Gastrocnemius medialis (tissue), 4 donors: ENCODE results near the gene NFASC. TPM values are rescaled to one million over a fixed set of nuclear protein-coding genes. Genes with fewer than 3 reads are reported as not detected.

ENCODE experiments used
- ATAC-seq, 2 donors: fragments of 150-250 bp; one replicate each; pipeline ENCODE4 v1.9.1; 2016
- DNase-seq, 2 donors: peaks; one replicate each; pipeline ENCODE4 v3.0.0-alpha.2; 2019
- H3K27ac ChIP-seq, 4 donors: fragments of 200-600 bp; sonication (generic); 1 replicate in 1 of 4; 2 replicates in 3 of 4; pipeline ENCODE4 v1.5.1; 2016 to 2018; ENCODE audit warnings: mild to moderate bottlenecking in 2 of 4, moderate library complexity in 1 of 4
- H3K27me3 ChIP-seq, 3 donors: fragments of 200-600 bp; sonication (generic) in 2 of 3; 1 replicate in 1 of 3; 2 replicates in 2 of 3; pipeline versions ENCODE4 v1.5.1 to v1.6.0; 2016 to 2019; ENCODE audit warnings: mild to moderate bottlenecking in 1 of 3, moderate library complexity in 1 of 3
- H3K36me3 ChIP-seq, 2 donors: fragments of 200-600 bp; sonication (generic) in 1 of 2; one replicate each; pipeline ENCODE4 v1.5.1; 2017 to 2018
- H3K4me1 ChIP-seq, 2 donors: fragments of 200-600 bp; sonication (generic) in 1 of 2; one replicate each; pipeline ENCODE4 v1.5.1; 2016 to 2017; ENCODE audit warnings: mild to moderate bottlenecking in 2 of 2
- H3K4me3 ChIP-seq, 4 donors: fragments of 200-600 bp; sonication (generic) in 3 of 4; 1 replicate in 1 of 4; 2 replicates in 3 of 4; pipeline ENCODE4 v1.5.1; 2016 to 2019; ENCODE audit warnings: mild to moderate bottlenecking in 2 of 4
- H3K9me3 ChIP-seq, 3 donors: fragments of 200-600 bp; sonication (generic) in 2 of 3; 1 replicate in 1 of 3; 2 replicates in 2 of 3; pipeline ENCODE4 v1.5.1; 2016 to 2019
- CTCF ChIP-seq, 5 experiments: fragments of 450-650 bp in 3 of 5; fragments of 200-600 bp in 2 of 5; sonication (generic) in 2 of 5; IDR thresholded peaks in 4 of 5; conservative IDR thresholded peaks in 1 of 5; 1 replicate in 4 of 5; 2 replicates in 1 of 5; pipeline ENCODE4 v1.5.1; 2016 to 2019; ENCODE audit warnings: antibody characterized with exemption in 5 of 5, mild to moderate bottlenecking in 3 of 5, moderate library complexity in 3 of 5
- POLR2A ChIP-seq, 2 donors: fragments of 450-650 bp; IDR thresholded peaks; one replicate each; pipeline ENCODE4 v1.6.1; 2017; ENCODE audit warnings: antibody characterized with exemption in 2 of 2, mild to moderate bottlenecking in 2 of 2, moderate library complexity in 2 of 2
- in situ Hi-C, 4 donors: fragments of 200-750 bp; cut with MboI; loops; one replicate each; pipeline versions ENCODE4 v1.15.0 to v1.8.0; 2017; ENCODE audit warnings: low sequenced_read_pairs in 4 of 4
- intact Hi-C: fragments of 100-400 bp; cut with DNase I; formaldehyde crosslinking; loops from one replicate; pipeline ENCODE4 v1.15.1; 2023; ENCODE audit warnings: low total_unique reads
- total RNA-seq, 4 donors: library from RNA; depleted of rRNA; stranded (reverse); fragments of >200 nt; gene quantifications; one replicate each; pipeline versions ENCODE4 v1.1.0 to v1.2.3, GENCODE V29; 2016

NFASC gene
- total RNA-seq, 4 donors from 2014 or later: 0.75 to 4.7 (median 2.4) TPM

GRCh38 chr1:204925701-204926100 lies 55.0 kb downstream of the NFASC start:
- TF ChIP-seq POLR2A (IDR thresholded peaks at IDR 0.05) (no peak), CTCF (IDR thresholded peaks at IDR 0.05 in 4 of 5, conservative IDR thresholded peaks at IDR 0.05 in 1 of 5) (no peak)
- in situ Hi-C loops (no loop called here), intact Hi-C loops (no loop called here)
- Histone ChIP-seq H3K4me1 (no peaks in the 10 kb centered on the region), H3K9me3 (no peaks in the 10 kb centered on the region), H3K27me3 (no peaks in the 10 kb centered on the region), H3K4me3 (no peak overlapping the region), H3K27ac (no peak overlapping the region), H3K36me3 (no peaks in the 10 kb centered on the region)
- no peak for DNase-seq
- ATAC-seq: no peak

DNA sequence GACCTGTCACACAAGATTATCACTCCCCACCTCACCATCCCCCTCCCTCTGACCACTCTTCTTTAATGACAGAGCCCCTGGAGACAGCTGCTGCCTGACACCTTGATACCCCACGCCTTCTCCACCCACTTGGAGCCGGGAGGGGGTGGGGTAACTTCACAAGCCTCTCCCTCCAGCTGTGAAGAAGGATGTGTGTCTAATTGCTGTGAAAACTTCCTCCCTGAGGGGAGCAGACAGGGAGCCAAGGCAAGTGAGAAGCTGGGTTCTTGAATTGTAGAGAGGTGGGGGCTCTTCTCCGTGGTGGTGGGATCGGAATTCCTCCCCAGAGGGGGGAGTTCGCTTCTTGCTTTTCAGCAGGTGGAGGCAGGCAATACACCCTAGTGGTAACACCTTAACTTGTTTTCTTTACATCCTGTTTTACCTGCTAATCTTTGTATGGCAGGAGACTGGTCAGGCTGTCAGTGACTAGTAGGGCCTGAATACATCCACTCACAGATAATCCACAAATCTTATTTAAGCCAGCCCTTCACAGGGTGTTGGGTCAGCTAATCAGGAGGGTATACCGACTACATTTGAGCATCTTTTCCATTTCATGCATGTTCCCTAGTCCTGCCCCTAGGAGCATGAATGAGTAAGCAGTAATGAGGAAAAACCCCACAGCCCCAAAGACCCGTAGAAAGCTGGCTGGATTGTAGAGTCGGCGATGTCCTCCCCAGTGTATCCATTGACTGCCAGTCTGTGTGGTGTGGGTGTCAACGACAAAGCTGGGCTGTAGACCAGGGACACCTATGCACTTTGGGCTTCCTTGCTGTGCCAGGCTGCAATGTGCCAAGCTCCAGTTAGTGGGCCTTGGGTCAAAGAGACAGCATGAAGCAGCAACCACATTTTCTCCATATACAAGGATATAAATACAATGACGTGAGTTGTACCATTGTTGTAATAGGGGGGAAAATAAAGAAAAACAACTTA lies 57.3 kb downstream of the NFASC start:
- ATAC-seq (no peak), DNase-seq (no peak)
- intact Hi-C loops: no loop called here
- TF ChIP-seq CTCF (IDR thresholded peaks at IDR 0.05 in 4 of 5, conservative IDR thresholded peaks at IDR 0.05 in 1 of 5) (no peak), POLR2A (IDR thresholded peaks at IDR 0.05) (no peak)
- no peaks in the 10 kb centered on the region for H3K9me3 ChIP-seq
- in situ Hi-C loops: no loop called here
- no peaks in the 10 kb centered on the region for H3K27me3 ChIP-seq
- no peaks in the 10 kb centered on the region for H3K4me1 ChIP-seq
- no peaks in the 10 kb centered on the region for H3K36me3 ChIP-seq
- H3K27ac ChIP-seq: no peak overlapping the region
- H3K4me3 ChIP-seq: no peak overlapping the region

GRCh38 chr1:204928671-204929486 lies 58.2 kb downstream of the NFASC start:
- in situ Hi-C loops (no loop called here), intact Hi-C loops (no loop called here)
- Histone ChIP-seq H3K36me3 (no peaks in the 10 kb centered on the region), H3K27me3 (peaks cover 0 to 2% (median 0%) of the 10 kb centered on the region in 3 donors), H3K9me3 (no peaks in the 10 kb centered on the region), H3K4me3 (no peak overlapping the region), H3K27ac (no peak overlapping the region), H3K4me1 (no peaks in the 10 kb centered on the region)
- no peak for TF ChIP-seq CTCF (IDR thresholded peaks at IDR 0.05 in 4 of 5, conservative IDR thresholded peaks at IDR 0.05 in 1 of 5)
- TF ChIP-seq POLR2A (IDR thresholded peaks at IDR 0.05): no peak
- DNase-seq (no peak), ATAC-seq (no peak)

DNA sequence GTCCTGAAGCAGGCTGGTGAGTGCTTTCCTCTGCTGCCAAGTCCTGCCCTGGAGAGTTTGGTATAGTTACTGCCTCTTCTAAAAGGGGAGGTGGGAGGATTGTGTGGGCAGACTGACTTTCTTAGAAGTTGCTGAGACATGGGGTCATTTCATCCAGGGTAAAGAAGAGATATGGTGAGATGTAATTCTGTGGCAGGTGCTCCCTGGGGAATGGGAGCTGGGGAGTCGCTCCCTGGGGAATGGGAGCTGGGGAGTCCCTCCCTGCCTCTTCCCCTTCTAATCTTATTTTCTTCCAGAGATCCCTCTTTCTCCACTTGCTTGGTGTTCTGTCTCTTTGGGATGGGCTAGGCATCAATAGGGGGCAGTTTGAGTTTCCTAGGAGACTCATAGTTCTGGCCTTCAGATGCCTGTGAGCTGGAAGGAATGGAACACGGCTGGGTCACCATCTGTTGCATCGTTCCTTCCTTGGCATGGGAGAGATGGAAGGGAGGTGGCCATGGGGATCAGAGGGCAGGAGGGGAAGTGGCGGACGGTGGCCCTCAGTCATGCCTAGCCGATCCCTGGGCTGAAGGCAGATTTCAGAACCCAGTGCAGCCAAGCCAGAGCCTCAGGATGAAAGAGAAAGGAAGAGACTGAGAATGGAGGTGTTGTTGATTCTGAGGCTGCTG lies 59.0 kb downstream of the NFASC start:
- in situ Hi-C loops: loop anchor here in 1 of 4 donors (10.0 kb wide), 1 partner anchor 115 kb away; no protein-coding TSS in a partner anchor
- intact Hi-C loops: no loop called here
- no peaks in the 10 kb centered on the region for H3K4me1 ChIP-seq
- no peak overlapping the region for H3K4me3 ChIP-seq
- H3K36me3 ChIP-seq: no peaks in the 10 kb centered on the region
- no peak for ATAC-seq
- H3K27ac ChIP-seq: no peak overlapping the region
- no peaks in the 10 kb centered on the region for H3K9me3 ChIP-seq
- no peak for DNase-seq
- peaks cover 0 to 2% (median 0%) of the 10 kb centered on the region in 3 donors for H3K27me3 ChIP-seq
- no peak for TF ChIP-seq POLR2A (IDR thresholded peaks at IDR 0.05)
